ENCODE measurements around the gene ATF6.
A peak's percentile ranks its signal among the peaks of the same experiment; 100 is the strongest.

ATF6 gene

GRCh38 chr1:161951646-161952045, 185.5 kb downstream of the ATF6 start:
- no peak for TF ChIP-seq CTCF (IDR thresholded peaks at IDR 0.05; ENCODE audit: low read depth, low read length)
- no peak overlapping the region for H3K4me3 ChIP-seq (ENCODE audit: low read depth, low read length)
- no peak for DNase-seq (ENCODE audit: low read depth, low spot score)
- in situ Hi-C loops (cut with HindIII; ENCODE audit: low sequenced_read_pairs): no loop called here

- in situ Hi-C loops (cut with HindIII; ENCODE audit: low sequenced_read_pairs): no loop called here
- DNase-seq (ENCODE audit: low read depth, low spot score): no peak
- TF ChIP-seq CTCF (IDR thresholded peaks at IDR 0.05; ENCODE audit: low read depth, low read length): no peak
- H3K4me3 ChIP-seq (ENCODE audit: low read depth, low read length): no peak overlapping the region
Observed at GRCh38 chr1:161952607-161953172, 186.6 kb downstream of the ATF6 start.

GRCh38 chr1:161953256-161953920, 187.3 kb downstream of the ATF6 start:
- TF ChIP-seq CTCF (IDR thresholded peaks at IDR 0.05; ENCODE audit: low read depth, low read length): no peak
- no peak for DNase-seq (ENCODE audit: low read depth, low spot score)
- in situ Hi-C loops (cut with HindIII; ENCODE audit: low sequenced_read_pairs): no loop called here
- no peak overlapping the region for H3K4me3 ChIP-seq (ENCODE audit: low read depth, low read length)

- in situ Hi-C loops (cut with HindIII; ENCODE audit: low sequenced_read_pairs): no loop called here
- TF ChIP-seq CTCF (IDR thresholded peaks at IDR 0.05; ENCODE audit: low read depth, low read length): no peak
- no peak overlapping the region for H3K4me3 ChIP-seq (ENCODE audit: low read depth, low read length)
- DNase-seq (ENCODE audit: low read depth, low spot score): no peak
Observed at GRCh38 chr1:161954050-161954449, 187.9 kb downstream of the ATF6 start.

GRCh38 chr1:161954466-161954865, 188.3 kb downstream of the ATF6 start:
- in situ Hi-C loops (cut with HindIII; ENCODE audit: low sequenced_read_pairs): no loop called here
- peak; percentile 30 for DNase-seq (ENCODE audit: low read depth, low spot score)
- no peak overlapping the region for H3K4me3 ChIP-seq (ENCODE audit: low read depth, low read length)
- no peak for TF ChIP-seq CTCF (IDR thresholded peaks at IDR 0.05; ENCODE audit: low read depth, low read length)

- no peak for DNase-seq (ENCODE audit: low read depth, low spot score)
- no peak overlapping the region for H3K4me3 ChIP-seq (ENCODE audit: low read depth, low read length)
- TF ChIP-seq CTCF (IDR thresholded peaks at IDR 0.05; ENCODE audit: low read depth, low read length): no peak
- in situ Hi-C loops (cut with HindIII; ENCODE audit: low sequenced_read_pairs): no loop called here
Observed at GRCh38 chr1:161955606-161956005, 189.5 kb downstream of the ATF6 start.
